ENCODE measurements around the gene CFAP54.

CFAP54 gene

GRCh38 chr12:96445691-96446583 is 43.4 kb upstream of the CFAP54 start:
- no peaks in the 10 kb centered on the region for H3K79me2 ChIP-seq (ENCODE audit: insufficient read depth, low read depth)
- H3K9ac ChIP-seq = no peak overlapping the region
- no peaks in the 10 kb centered on the region for H4K20me1 ChIP-seq (ENCODE audit: insufficient read depth)
- H3K4me1 ChIP-seq (ENCODE audit: low read depth, poor library complexity, severe bottlenecking) = no peaks in the 10 kb centered on the region
- TF ChIP-seq, protein P1, sequence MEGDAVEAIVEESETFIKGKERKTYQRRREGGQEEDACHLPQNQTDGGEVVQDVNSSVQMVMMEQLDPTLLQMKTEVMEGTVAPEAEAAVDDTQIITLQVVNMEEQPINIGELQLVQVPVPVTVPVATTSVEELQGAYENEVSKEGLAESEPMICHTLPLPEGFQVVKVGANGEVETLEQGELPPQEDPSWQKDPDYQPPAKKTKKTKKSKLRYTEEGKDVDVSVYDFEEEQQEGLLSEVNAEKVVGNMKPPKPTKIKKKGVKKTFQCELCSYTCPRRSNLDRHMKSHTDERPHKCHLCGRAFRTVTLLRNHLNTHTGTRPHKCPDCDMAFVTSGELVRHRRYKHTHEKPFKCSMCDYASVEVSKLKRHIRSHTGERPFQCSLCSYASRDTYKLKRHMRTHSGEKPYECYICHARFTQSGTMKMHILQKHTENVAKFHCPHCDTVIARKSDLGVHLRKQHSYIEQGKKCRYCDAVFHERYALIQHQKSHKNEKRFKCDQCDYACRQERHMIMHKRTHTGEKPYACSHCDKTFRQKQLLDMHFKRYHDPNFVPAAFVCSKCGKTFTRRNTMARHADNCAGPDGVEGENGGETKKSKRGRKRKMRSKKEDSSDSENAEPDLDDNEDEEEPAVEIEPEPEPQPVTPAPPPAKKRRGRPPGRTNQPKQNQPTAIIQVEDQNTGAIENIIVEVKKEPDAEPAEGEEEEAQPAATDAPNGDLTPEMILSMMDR (conservative IDR thresholded peaks at IDR 0.05; ENCODE audit: low read depth, low read length) = no peak
- no peak overlapping the region for H3K4me2 ChIP-seq
- no peak overlapping the region for H3K27ac ChIP-seq
- H3K27me3 ChIP-seq (ENCODE audit: insufficient read depth, low read depth) = no peaks in the 10 kb centered on the region
- no peak overlapping the region for H2AFZ ChIP-seq (ENCODE audit: low read depth)
- no peak overlapping the region for H3K4me3 ChIP-seq (IDR thresholded peaks at IDR 0.05; ENCODE audit: insufficient read depth, low read depth, low read length)
- no peaks in the 10 kb centered on the region for H3K36me3 ChIP-seq (ENCODE audit: insufficient read depth)

DNA sequence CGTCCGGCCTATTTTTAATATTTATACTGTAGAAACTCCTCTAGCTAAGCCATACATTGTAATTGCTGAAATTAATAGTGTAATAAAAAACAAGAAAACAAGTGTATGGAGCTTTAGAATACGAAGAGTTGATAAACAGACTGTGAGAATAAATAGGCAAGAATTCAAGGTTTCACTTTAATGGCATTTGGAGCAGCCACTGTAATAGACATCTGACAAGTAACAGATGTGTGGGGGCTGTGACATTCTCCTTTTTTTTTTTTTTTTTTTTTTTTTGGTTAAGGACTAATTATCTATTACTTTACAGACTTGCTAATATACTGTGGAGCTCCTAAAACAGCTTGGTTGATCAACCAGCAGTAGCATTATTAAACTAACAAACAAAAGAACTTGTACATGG is 42.1 kb upstream of the CFAP54 start:
- H3K9ac ChIP-seq = no peak overlapping the region
- H3K27ac ChIP-seq = no peak overlapping the region
- no peak overlapping the region for H2AFZ ChIP-seq (ENCODE audit: low read depth)
- TF ChIP-seq, protein P1 (conservative IDR thresholded peaks at IDR 0.05; ENCODE audit: low read depth, low read length) = no peak
- H3K79me2 ChIP-seq (ENCODE audit: insufficient read depth, low read depth) = no peaks in the 10 kb centered on the region
- no peaks in the 10 kb centered on the region for H4K20me1 ChIP-seq (ENCODE audit: insufficient read depth)
- H3K4me3 ChIP-seq (IDR thresholded peaks at IDR 0.05; ENCODE audit: insufficient read depth, low read depth, low read length) = no peak overlapping the region
- no peaks in the 10 kb centered on the region for H3K27me3 ChIP-seq (ENCODE audit: insufficient read depth, low read depth)
- no peaks in the 10 kb centered on the region for H3K36me3 ChIP-seq (ENCODE audit: insufficient read depth)
- no peaks in the 10 kb centered on the region for H3K4me1 ChIP-seq (ENCODE audit: low read depth, poor library complexity, severe bottlenecking)
- no peak overlapping the region for H3K4me2 ChIP-seq

GRCh38 chr12:96448300-96448699 is 41.1 kb upstream of the CFAP54 start:
- H3K4me1 ChIP-seq (ENCODE audit: low read depth, poor library complexity, severe bottlenecking) = no peaks in the 10 kb centered on the region
- no peaks in the 10 kb centered on the region for H4K20me1 ChIP-seq (ENCODE audit: insufficient read depth)
- no peaks in the 10 kb centered on the region for H3K36me3 ChIP-seq (ENCODE audit: insufficient read depth)
- TF ChIP-seq, protein P1 (conservative IDR thresholded peaks at IDR 0.05; ENCODE audit: low read depth, low read length) = no peak
- no peak overlapping the region for H3K9ac ChIP-seq
- H3K4me2 ChIP-seq = no peak overlapping the region
- H3K79me2 ChIP-seq (ENCODE audit: insufficient read depth, low read depth) = no peaks in the 10 kb centered on the region
- no peak overlapping the region for H2AFZ ChIP-seq (ENCODE audit: low read depth)
- H3K27me3 ChIP-seq (ENCODE audit: insufficient read depth, low read depth) = no peaks in the 10 kb centered on the region
- H3K27ac ChIP-seq = no peak overlapping the region
- H3K4me3 ChIP-seq (IDR thresholded peaks at IDR 0.05; ENCODE audit: insufficient read depth, low read depth, low read length) = no peak overlapping the region

DNA sequence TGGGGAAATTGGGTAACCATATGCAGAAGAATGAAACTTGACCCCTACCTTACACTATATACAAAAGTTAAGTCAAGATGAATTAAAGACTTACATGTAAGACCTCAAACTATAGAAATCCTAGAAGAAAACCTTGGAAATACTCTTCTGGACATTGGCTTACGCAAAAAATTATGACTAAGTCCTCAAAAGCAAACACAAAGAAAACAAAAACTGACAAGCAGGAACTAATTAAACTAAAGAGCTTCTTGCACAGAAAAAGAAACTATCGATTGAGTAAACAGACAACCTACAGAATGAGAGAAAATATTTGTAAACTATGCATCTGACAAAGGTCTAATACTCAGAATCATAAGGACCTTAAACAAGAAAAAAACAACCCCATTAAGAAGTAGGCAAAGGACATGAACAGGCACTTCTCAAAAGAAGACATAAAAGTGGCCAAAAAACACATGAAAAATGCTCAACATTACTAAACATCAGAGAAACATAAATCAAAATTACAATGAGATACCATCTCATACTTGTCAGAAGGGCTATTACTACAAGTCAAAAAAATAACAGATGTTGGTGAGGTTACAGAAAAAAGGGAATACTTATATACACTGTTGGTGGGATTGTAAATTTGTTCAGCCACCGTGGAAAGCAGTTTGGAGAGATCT is 37.0 kb upstream of the CFAP54 start:
- H3K4me1 ChIP-seq (ENCODE audit: low read depth, poor library complexity, severe bottlenecking) = no peaks in the 10 kb centered on the region
- H3K4me2 ChIP-seq = no peak overlapping the region
- no peaks in the 10 kb centered on the region for H4K20me1 ChIP-seq (ENCODE audit: insufficient read depth)
- no peak overlapping the region for H2AFZ ChIP-seq (ENCODE audit: low read depth)
- no peaks in the 10 kb centered on the region for H3K79me2 ChIP-seq (ENCODE audit: insufficient read depth, low read depth)
- H3K36me3 ChIP-seq (ENCODE audit: insufficient read depth) = no peaks in the 10 kb centered on the region
- no peak overlapping the region for H3K9ac ChIP-seq
- TF ChIP-seq, protein P1 (conservative IDR thresholded peaks at IDR 0.05; ENCODE audit: low read depth, low read length) = no peak
- H3K27me3 ChIP-seq (ENCODE audit: insufficient read depth, low read depth) = no peaks in the 10 kb centered on the region
- no peak overlapping the region for H3K27ac ChIP-seq
- H3K4me3 ChIP-seq (IDR thresholded peaks at IDR 0.05; ENCODE audit: insufficient read depth, low read depth, low read length) = no peak overlapping the region
